ENCODE data around the gene GAREM2. TPM values are rescaled to one million over a fixed set of nuclear protein-coding genes. Genes with fewer than 3 reads are reported as not detected.

The GAREM2 gene
- total RNA-seq, 1 donor from 2014 or later = 3.1 TPM

- ATAC-seq (ENCODE audit: low read depth) (no peak), DNase-seq (no peak)
- POLR2A ChIA-PET = no interaction called here
- Mint-ChIP-seq H3K27me3 (no peaks in the 10 kb centered on the region), H3K4me1 (no peaks in the 10 kb centered on the region), H3K27ac (no peak overlapping the region), H3K4me3 (no peak overlapping the region), H3K36me3 (ENCODE audit: low read depth) (peaks cover 84% of the 10 kb centered on the region), H3K9me3 (no peaks in the 10 kb centered on the region)
- no peak for TF ChIP-seq CTCF (IDR thresholded peaks at IDR 0.05)
- intact Hi-C loops (cut with micrococcal nuclease) = no loop called here
- CTCF ChIA-PET = no interaction called here
Observed at GRCh38 chr2:26230806-26231205, 57.9 kb downstream of the GAREM2 start.

GRCh38 chr2:26235089-26235488 is 62.2 kb downstream of the GAREM2 start:
- ATAC-seq (ENCODE audit: low read depth) (no peak), DNase-seq (no peak)
- Mint-ChIP-seq H3K27ac (no peak overlapping the region), H3K4me1 (peaks cover 8% of the 10 kb centered on the region), H3K4me3 (no peak overlapping the region), H3K9me3 (no peaks in the 10 kb centered on the region), H3K36me3 (ENCODE audit: low read depth) (peaks cover 77% of the 10 kb centered on the region), H3K27me3 (no peaks in the 10 kb centered on the region)
- ChIA-PET CTCF (interaction anchor here (0.9 to 1.7 kb wide), 3 partner anchors 16 to 96 kb away, joined by 3 to 6 read pairs (median 3); no protein-coding TSS in a partner anchor), POLR2A (no interaction called here)
- no peak for TF ChIP-seq CTCF (IDR thresholded peaks at IDR 0.05)
- intact Hi-C loops (cut with micrococcal nuclease) = loop anchor here (1.0 kb wide), 1 partner anchor 95 kb away; no protein-coding TSS in a partner anchor

- no peaks in the 10 kb centered on the region for H3K27me3 Mint-ChIP-seq
- TF ChIP-seq CTCF (IDR thresholded peaks at IDR 0.05) = no peak
- no peak for DNase-seq
- no peak for ATAC-seq (ENCODE audit: low read depth)
- no peak overlapping the region for H3K4me3 Mint-ChIP-seq
- no peak overlapping the region for H3K27ac Mint-ChIP-seq
- H3K9me3 Mint-ChIP-seq = no peaks in the 10 kb centered on the region
- H3K4me1 Mint-ChIP-seq = peaks cover 34% of the 10 kb centered on the region
- ChIA-PET POLR2A (no interaction called here), CTCF (no interaction called here)
- intact Hi-C loops (cut with micrococcal nuclease) = no loop called here
- H3K36me3 Mint-ChIP-seq (ENCODE audit: low read depth) = peaks cover 63% of the 10 kb centered on the region
Observed at GRCh38 chr2:26237868-26238267, 65.0 kb downstream of the GAREM2 start.

GRCh38 chr2:26238311-26238958 is 65.5 kb downstream of the GAREM2 start:
- Mint-ChIP-seq H3K4me3 (no peak overlapping the region), H3K4me1 (peaks cover 39% of the 10 kb centered on the region), H3K27me3 (no peaks in the 10 kb centered on the region), H3K36me3 (ENCODE audit: low read depth) (peaks cover 57% of the 10 kb centered on the region), H3K9me3 (no peaks in the 10 kb centered on the region), H3K27ac (no peak overlapping the region)
- ATAC-seq (ENCODE audit: low read depth) (no peak), DNase-seq (no peak)
- TF ChIP-seq CTCF (IDR thresholded peaks at IDR 0.05) = no peak
- ChIA-PET POLR2A (no interaction called here), CTCF (no interaction called here)
- intact Hi-C loops (cut with micrococcal nuclease) = no loop called here

Other genes starting within 250 kb of the GAREM2 start
- 1.5 and 1.8 TPM in 2 replicates for gene KIF3C, start 190.6 kb upstream of the GAREM2 start, total RNA-seq
- 79.3 and 94.6 TPM in 2 replicates for gene RAB10, start 139.0 kb upstream of the GAREM2 start, total RNA-seq
- 127 and 128 TPM in 2 replicates for gene HADHA, start 71.5 kb downstream of the GAREM2 start, total RNA-seq
- 62.4 and 65.6 TPM in 2 replicates for gene HADHB, start 71.9 kb downstream of the GAREM2 start, total RNA-seq
- 20.2 and 21.1 TPM in 2 replicates for gene SELENOI, start 173.1 kb downstream of the GAREM2 start, total RNA-seq
- gene ADGRF3, start 173.7 kb downstream of the GAREM2 start, total RNA-seq = 0.76 and 1.0 TPM in 2 replicates
- not detected in 2 replicates for gene DRC1, start 228.8 kb downstream of the GAREM2 start, total RNA-seq

Data from activated B cell treated with CpG ODN at 0.5 μM for 24 hours (primary cell).